K562 (cell line): ENCODE results near the gene SLC2A4RG. TPM values are rescaled to one million over a fixed set of nuclear protein-coding genes. Genes with fewer than 3 reads are reported as not detected.

Experiments used
- ATAC-seq: fragments of 200-7000 bp; cut with Tn5 transposase; 3 replicates; pipeline ENCODE4 v1.9.1; 2020; ENCODE audit warnings: moderate library complexity
- BruUV-seq: library from RNA; stranded (reverse); fragments of 400-500 nt; replicated peaks from 2 replicates; lab custom pipeline; 2021; lab: Mats Ljungman, UMichigan
- CTCF ChIA-PET: fragments of 300-600 bp; formaldehyde crosslinking; extraction: SDS; loops from one replicate; lab custom pipeline; 2021; ENCODE audit warnings: low intra/inter-chr PET ratio; lab: Yijun Ruan, JAX
- POLR2A ChIA-PET: fragments of 300-600, 350-650 bp; sonication (Branson Sonifier 250); formaldehyde crosslinking; extraction: SDS; loops from one replicate; lab custom pipeline; 2021; ENCODE audit warnings: antibody characterized with exemption, inconsistent platforms; lab: Yijun Ruan, JAX
- DNase-seq, 4 experiments: peaks; one replicate each; pipeline versions ENCODE4 v3.0.0 to v3.0.0-alpha.2; 2011 to 2018; ENCODE audit warnings: low spot score in 3 of 4, mixed read lengths in 3 of 4; ENCODE audit errors: extremely low read depth in 1 of 4
- FAIRE-seq: peaks from 2 replicates; lab custom pipeline; 2011; peaks lifted over from hg19 to GRCh38; lab: Jason Lieb, UNC
- H2AFZ ChIP-seq: 2 replicates; pipeline ENCODE4 v1.6.0; 2011; ENCODE audit warnings: low read depth, low read length, control low read depth, inconsistent platforms
- H3K27ac ChIP-seq: fragments of 200-600 bp; 3 replicates; pipeline ENCODE4 v1.8.0; 2011; ENCODE audit warnings: low read depth, mild to moderate bottlenecking, control low read depth, inconsistent platforms, low read length, moderate library complexity, mixed read lengths; ENCODE audit errors: extremely low read depth
- H3K27me3 ChIP-seq, 2 experiments: fragments of 300-600 bp in 1 of 2; 2 replicates in 1 of 2; 3 replicates in 1 of 2; pipeline versions ENCODE4 v1.6.0 to v1.8.0; 2011; ENCODE audit warnings: inconsistent platforms in 2 of 2, low read length in 2 of 2, mild to moderate bottlenecking in 1 of 2, mixed read lengths in 1 of 2, moderate library complexity in 1 of 2; ENCODE audit not compliant: control insufficient read depth in 2 of 2, insufficient read depth in 2 of 2
- H3K36me3 ChIP-seq: fragments of 300-600 bp; 3 replicates; pipeline ENCODE4 v1.8.0; 2011; ENCODE audit warnings: mild to moderate bottlenecking, low read length, inconsistent platforms; ENCODE audit not compliant: control insufficient read depth, insufficient read depth
- H3K4me1 ChIP-seq, 2 experiments: fragments of 200-600 bp in 1 of 2; replicated peaks in 1 of 2; 2 replicates in 1 of 2; 3 replicates in 1 of 2; pipeline versions ENCODE4 v1.5.1 to v1.8.0; 2011; ENCODE audit warnings: inconsistent platforms in 2 of 2, low read length in 2 of 2, mild to moderate bottlenecking in 1 of 2, mixed read lengths in 1 of 2, moderate library complexity in 1 of 2; ENCODE audit not compliant: control insufficient read depth in 2 of 2, insufficient read depth in 2 of 2
- H3K4me2 ChIP-seq: 2 replicates; pipeline ENCODE4 v1.6.1; 2011; ENCODE audit warnings: low read length, control low read depth, inconsistent platforms, mixed read lengths; ENCODE audit not compliant: insufficient read depth
- H3K4me3 ChIP-seq: fragments of 200-600 bp; sonication (generic), shearing (Covaris generic); 2 replicates; pipeline ENCODE4 v1.5.1; 2016; ENCODE audit warnings: control low read depth, inconsistent platforms
- H3K79me2 ChIP-seq: fragments of 200-600 bp; 3 replicates; pipeline ENCODE4 v1.8.0; 2011; ENCODE audit warnings: low read length, inconsistent platforms; ENCODE audit not compliant: control insufficient read depth, insufficient read depth
- H3K9ac ChIP-seq, 2 experiments: 2 replicates each; pipeline versions ENCODE4 v1.6.0 to v1.6.1; 2011; ENCODE audit warnings: low read depth in 2 of 2, low read length in 2 of 2, control low read depth in 1 of 2, inconsistent platforms in 1 of 2, mild to moderate bottlenecking in 1 of 2, mixed read lengths in 1 of 2; ENCODE audit not compliant: insufficient read depth in 1 of 2
- H3K9me1 ChIP-seq: one replicate; pipeline ENCODE4 v1.6.0; 2011; ENCODE audit warnings: inconsistent platforms, mild to moderate bottlenecking, low read length, moderate library complexity; ENCODE audit not compliant: control insufficient read depth, insufficient read depth
- H3K9me3 ChIP-seq: replicated peaks from 2 replicates; pipeline ENCODE4 v1.5.1; 2011; ENCODE audit warnings: low read depth, low read length, inconsistent platforms; ENCODE audit not compliant: control insufficient read depth, insufficient read depth
- H4K20me1 ChIP-seq: replicated peaks from 2 replicates; pipeline ENCODE4 v1.6.1; 2011; ENCODE audit warnings: low read length, inconsistent platforms, mixed read lengths; ENCODE audit not compliant: control insufficient read depth, insufficient read depth
- EHMT2 ChIP-seq: fragments of 450-650 bp; IDR thresholded peaks from 2 replicates; pipeline ENCODE4 v1.6.1; 2018; ENCODE audit warnings: antibody characterized with exemption
- ETV6 ChIP-seq, 3 experiments: fragments of 150-350 bp in 1 of 3; sonication (generic) in 1 of 3; formaldehyde crosslinking in 1 of 3; IDR thresholded peaks; 2 replicates each; pipeline versions ENCODE4 v1.6.1 to v1.8.0; 2014 to 2022; ENCODE audit warnings: borderline replicate concordance in 2 of 3, low read depth in 2 of 3, antibody characterized with exemption in 1 of 3, low read length in 1 of 3, mild to moderate bottlenecking in 1 of 3, missing genetic modification reagents in 1 of 3
- HIVEP1 ChIP-seq: fragments of 250-450 bp; sonication (Bioruptor Pico); IDR thresholded peaks from 2 replicates; pipeline ENCODE4 v1.4.0; 2020; ENCODE audit warnings: mild to moderate bottlenecking
- POLR2G ChIP-seq: fragments of 200-400 bp; formaldehyde crosslinking; IDR thresholded peaks from 2 replicates; pipeline ENCODE4 v1.6.1; 2017; ENCODE audit warnings: low read depth, mild to moderate bottlenecking, antibody characterized with exemption, low read length, moderate library complexity
- SMC3 ChIP-seq: conservative IDR thresholded peaks from 2 replicates; pipeline ENCODE4 v1.6.1; 2011; ENCODE audit warnings: low read depth, low read length, improper control_type of control experiment; ENCODE audit not compliant: insufficient read depth
- WGBS: fragments of 100-300 bp; shearing (Covaris generic); methylation state at CpG from one replicate; pipeline ENCODE4 v1.1.6; 2016; ENCODE audit warnings: low coverage, mixed read lengths; ENCODE audit not compliant: insufficient coverage; ENCODE audit errors: missing lambda C conversion rate; 5-methylcytosine and 5-hydroxymethylcytosine counted together
- in situ Hi-C: fragments of 300-500 bp; cut with MboI; formaldehyde crosslinking; loops from 4 replicates; pipeline ENCODE4 v1.15.0; 2018; ENCODE audit warnings: inconsistent platforms, mixed read lengths
- intact Hi-C: fragments of 100-400 bp; cut with micrococcal nuclease; formaldehyde crosslinking; loops from 2 replicates; pipeline ENCODE4 v1.14.2; 2022
- polyA plus RNA-seq, 8 experiments: library from polyadenylated mRNA; depleted of rRNA in 4 of 8; stranded (reverse) in 5 of 8; unstranded in 3 of 8; fragments of >200 nt; fragmentation: Nextera tagmentation in 2 of 8; fragmentation: Illumina TruSeq in 1 of 8; extraction: Ambion mirVana in 2 of 8; extraction: Trizol in 1 of 8; gene quantifications; 2 replicates each; pipeline versions ENCODE4 v1.2.1 to v1.2.3, GENCODE V29; 2011 to 2014; ENCODE audit warnings: inconsistent platforms in 1 of 8, missing spikeins in 1 of 8
- total RNA-seq, 7 experiments: library from RNA; depleted of rRNA in 6 of 7; stranded (reverse); fragments of >200 nt in 6 of 7; fragmentation: Illumina TruSeq in 2 of 7; extraction: Trizol in 2 of 7; gene quantifications; 2 replicates each; pipeline versions ENCODE4 v1.2.1 to v1.2.3, GENCODE V29; 2011 to 2021; ENCODE audit warnings: low replicate concordance in 1 of 7
- TF ChIP-seq, protein P1 (sequence below), 2 experiments: fragments of 450-650 bp in 1 of 2; IDR thresholded peaks; 2 replicates each; pipeline ENCODE4 v1.6.1; 2011 to 2017; ENCODE audit warnings: low read depth in 2 of 2, antibody characterized with exemption in 1 of 2, borderline replicate concordance in 1 of 2, low read length in 1 of 2, mild to moderate bottlenecking in 1 of 2, mixed read lengths in 1 of 2; ENCODE audit not compliant: control insufficient read depth in 1 of 2
- TF ChIP-seq, protein P2 (sequence below): fragments of 250-450 bp; sonication (Bioruptor Pico); IDR thresholded peaks from 2 replicates; pipeline ENCODE4 v1.5.0; 2020; ENCODE audit warnings: mild to moderate bottlenecking
- TF ChIP-seq, protein P3 (sequence below): sonication (generic); formaldehyde crosslinking; IDR thresholded peaks from 2 replicates; pipeline ENCODE4 v1.9.0; 2022; ENCODE audit warnings: mild to moderate bottlenecking, missing genetic modification reagents

SLC2A4RG gene
- total and polyA plus RNA-seq, 9 of the 15 experiments (the other 6 are each of a cell fraction or from before 2014, with no cell fraction given), result 0.34 to 97.3 (median 26.5) TPM

DNA sequence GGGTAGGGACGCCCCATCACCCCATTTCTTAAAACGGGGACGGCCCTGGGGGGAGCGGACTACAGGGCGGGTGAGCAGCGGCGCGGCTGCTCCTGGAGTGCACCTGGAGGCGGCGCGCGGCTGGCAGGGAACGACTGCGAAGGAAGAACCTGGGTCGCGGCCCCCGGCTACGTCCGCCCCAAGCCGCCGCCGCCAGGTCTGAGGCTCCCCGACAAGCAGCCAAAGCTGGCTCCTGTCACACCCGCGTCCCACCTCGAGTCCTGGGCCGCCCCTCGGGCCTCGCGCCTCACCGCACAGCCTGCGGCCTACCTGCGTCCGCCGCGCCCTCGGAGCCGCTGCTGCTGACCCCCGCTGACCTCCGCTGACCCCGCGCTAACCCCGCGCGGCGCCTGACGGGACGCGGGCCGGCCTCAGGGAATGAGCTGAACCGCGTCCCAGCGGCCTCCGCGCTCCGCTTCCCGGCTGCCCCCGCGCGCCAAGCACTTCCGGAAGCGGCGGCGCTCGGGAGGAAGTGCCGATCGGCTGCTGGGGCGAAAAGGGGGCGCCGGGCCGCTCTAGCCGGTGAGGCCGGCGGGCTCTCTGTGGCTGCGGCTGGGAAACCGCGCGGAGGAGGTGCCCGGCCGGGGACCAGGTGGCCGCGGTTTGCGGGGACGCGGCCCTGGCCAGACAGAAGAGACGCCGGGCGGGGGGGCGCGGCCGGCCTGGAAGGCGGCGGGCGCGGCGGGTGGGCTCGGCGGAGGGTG, 31.8 kb upstream of the SLC2A4RG start, which contains the start of the genes ARFRP1 and ZGPAT (continued):
- TF ChIP-seq EHMT2, result no peak
- TF ChIP-seq ETV6 (IDR thresholded peaks at IDR 0.05; ENCODE audit: borderline replicate concordance in 1 of 2, low read depth in 2 of 2, low read length in 1 of 2), result no peak
- no peak for TF ChIP-seq ETV6 (CRISPR knock-in tag; IDR thresholded peaks at IDR 0.05; ENCODE audit: borderline replicate concordance)

DNA sequence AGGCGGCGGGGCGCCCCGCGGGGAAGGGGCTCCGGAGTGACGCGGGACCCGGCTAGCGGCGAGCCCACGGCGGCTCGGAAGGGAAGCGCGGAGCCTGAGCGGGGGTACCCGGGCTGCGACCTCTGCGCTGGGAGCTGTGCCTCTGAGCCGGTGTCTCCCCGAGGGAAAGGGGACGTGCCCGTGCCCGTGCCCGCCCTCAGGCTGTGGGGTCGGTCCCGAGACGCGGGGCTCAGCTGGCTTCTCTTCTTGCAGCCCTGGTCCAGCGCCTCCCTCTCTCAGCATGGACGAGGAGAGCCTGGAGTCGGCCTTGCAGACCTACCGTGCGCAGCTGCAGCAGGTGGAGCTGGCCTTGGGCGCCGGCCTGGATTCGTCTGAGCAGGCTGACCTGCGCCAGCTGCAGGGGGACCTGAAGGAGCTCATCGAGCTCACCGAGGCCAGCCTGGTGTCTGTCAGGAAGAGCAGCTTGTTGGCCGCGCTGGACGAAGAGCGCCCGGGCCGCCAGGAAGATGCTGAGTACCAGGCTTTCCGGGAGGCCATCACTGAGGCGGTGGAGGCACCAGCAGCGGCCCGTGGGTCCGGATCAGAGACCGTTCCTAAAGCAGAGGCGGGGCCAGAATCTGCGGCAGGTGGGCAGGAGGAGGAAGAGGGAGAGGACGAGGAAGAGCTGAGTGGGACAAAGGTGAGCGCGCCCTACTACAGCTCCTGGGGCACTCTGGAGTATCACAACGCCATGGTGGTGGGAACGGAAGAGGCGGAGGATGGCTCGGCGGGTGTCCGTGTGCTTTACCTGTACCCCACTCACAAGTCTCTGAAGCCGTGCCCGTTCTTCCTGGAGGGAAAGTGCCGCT, 31.1 kb upstream of the SLC2A4RG start:
- peak overlapping the region; percentile 96 for H3K27ac ChIP-seq
- H3K4me3 ChIP-seq, result peak overlapping the region; percentile 100
- DNase-seq (peak in 2 of 4 experiments; percentile 5 to 15), ATAC-seq (no peak), FAIRE-seq (no peak)
- no peaks in the 10 kb centered on the region for H3K9me3 ChIP-seq
- ChIA-PET CTCF (interaction anchor here (2.6 kb wide), 1 partner anchor 156 kb away, joined by 18 read pairs; the partner anchor contains the start of gene TPD52L2), POLR2A (interaction anchor here (0.6 to 4.0 kb wide), 13 partner anchors 10 to 187 kb away, joined by 3 to 27 read pairs (median 5); partner anchors contain the start of genes SLC2A4RG and TPD52L2)
- H2AFZ ChIP-seq, result 0 out of 2 replicates have a peak overlapping the region, but pooled peaks have one; percentile 67
- H3K27me3 ChIP-seq, result no peaks in the 10 kb centered on the region
- 37% methylated on average over 37 of the region's 67 CpGs for WGBS
- intact Hi-C loops (loop anchor here (5.0 to 10.0 kb wide), 4 partner anchors 76 to 249 kb away; partner anchors contain the start of genes PTK6 and UCKL1), in situ Hi-C loops (loop anchor here (5.0 kb wide), 1 partner anchor 154 kb away; the partner anchor contains the start of gene ABHD16B)
- H4K20me1 ChIP-seq, result peaks cover 22% of the 10 kb centered on the region
- peaks cover 69% of the 10 kb centered on the region for H3K79me2 ChIP-seq
- H3K4me1 ChIP-seq, result peaks cover 13 to 53% of the 10 kb centered on the region in 2 experiments
- TSS peak; percentile 54 for BruUV-seq
- H3K36me3 ChIP-seq, result peaks cover 74% of the 10 kb centered on the region
- H3K4me2 ChIP-seq, result peak overlapping the region; percentile 99
- H3K9me1 ChIP-seq, result no peaks in the 10 kb centered on the region
- H3K9ac ChIP-seq, result peak overlapping the region; percentile 90 to 95
- TF ChIP-seq HIVEP1 (CRISPR knock-in tag) (no peak), SMC3 (no peak), POLR2G (no peak)
- TF ChIP-seq, protein P1, sequence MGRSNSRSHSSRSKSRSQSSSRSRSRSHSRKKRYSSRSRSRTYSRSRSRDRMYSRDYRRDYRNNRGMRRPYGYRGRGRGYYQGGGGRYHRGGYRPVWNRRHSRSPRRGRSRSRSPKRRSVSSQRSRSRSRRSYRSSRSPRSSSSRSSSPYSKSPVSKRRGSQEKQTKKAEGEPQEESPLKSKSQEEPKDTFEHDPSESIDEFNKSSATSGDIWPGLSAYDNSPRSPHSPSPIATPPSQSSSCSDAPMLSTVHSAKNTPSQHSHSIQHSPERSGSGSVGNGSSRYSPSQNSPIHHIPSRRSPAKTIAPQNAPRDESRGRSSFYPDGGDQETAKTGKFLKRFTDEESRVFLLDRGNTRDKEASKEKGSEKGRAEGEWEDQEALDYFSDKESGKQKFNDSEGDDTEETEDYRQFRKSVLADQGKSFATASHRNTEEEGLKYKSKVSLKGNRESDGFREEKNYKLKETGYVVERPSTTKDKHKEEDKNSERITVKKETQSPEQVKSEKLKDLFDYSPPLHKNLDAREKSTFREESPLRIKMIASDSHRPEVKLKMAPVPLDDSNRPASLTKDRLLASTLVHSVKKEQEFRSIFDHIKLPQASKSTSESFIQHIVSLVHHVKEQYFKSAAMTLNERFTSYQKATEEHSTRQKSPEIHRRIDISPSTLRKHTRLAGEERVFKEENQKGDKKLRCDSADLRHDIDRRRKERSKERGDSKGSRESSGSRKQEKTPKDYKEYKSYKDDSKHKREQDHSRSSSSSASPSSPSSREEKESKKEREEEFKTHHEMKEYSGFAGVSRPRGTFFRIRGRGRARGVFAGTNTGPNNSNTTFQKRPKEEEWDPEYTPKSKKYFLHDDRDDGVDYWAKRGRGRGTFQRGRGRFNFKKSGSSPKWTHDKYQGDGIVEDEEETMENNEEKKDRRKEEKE (IDR thresholded peaks at IDR 0.05; ENCODE audit: borderline replicate concordance in 1 of 2, control insufficient read depth in 1 of 2, low read depth in 2 of 2, low read length in 1 of 2), result no peak
- TF ChIP-seq, protein P2, sequence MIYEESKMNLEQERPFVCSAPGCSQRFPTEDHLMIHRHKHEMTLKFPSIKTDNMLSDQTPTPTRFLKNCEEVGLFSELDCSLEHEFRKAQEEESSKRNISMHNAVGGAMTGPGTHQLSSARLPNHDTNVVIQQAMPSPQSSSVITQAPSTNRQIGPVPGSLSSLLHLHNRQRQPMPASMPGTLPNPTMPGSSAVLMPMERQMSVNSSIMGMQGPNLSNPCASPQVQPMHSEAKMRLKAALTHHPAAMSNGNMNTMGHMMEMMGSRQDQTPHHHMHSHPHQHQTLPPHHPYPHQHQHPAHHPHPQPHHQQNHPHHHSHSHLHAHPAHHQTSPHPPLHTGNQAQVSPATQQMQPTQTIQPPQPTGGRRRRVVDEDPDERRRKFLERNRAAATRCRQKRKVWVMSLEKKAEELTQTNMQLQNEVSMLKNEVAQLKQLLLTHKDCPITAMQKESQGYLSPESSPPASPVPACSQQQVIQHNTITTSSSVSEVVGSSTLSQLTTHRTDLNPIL, result no peak
- TF ChIP-seq, protein P3, sequence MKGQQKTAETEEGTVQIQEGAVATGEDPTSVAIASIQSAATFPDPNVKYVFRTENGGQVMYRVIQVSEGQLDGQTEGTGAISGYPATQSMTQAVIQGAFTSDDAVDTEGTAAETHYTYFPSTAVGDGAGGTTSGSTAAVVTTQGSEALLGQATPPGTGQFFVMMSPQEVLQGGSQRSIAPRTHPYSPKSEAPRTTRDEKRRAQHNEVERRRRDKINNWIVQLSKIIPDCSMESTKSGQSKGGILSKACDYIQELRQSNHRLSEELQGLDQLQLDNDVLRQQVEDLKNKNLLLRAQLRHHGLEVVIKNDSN (CRISPR knock-in tag), result peak; percentile 7; the same call in 1 of the 2 replicates
